ENCODE results near the gene C19orf25. TPM values are rescaled to one million over a fixed set of nuclear protein-coding genes. Genes with fewer than 3 reads are reported as not detected.

C19orf25 gene
- total RNA-seq, 2 experiments from 2014 or later: 33.3 to 38.2 TPM

DNA sequence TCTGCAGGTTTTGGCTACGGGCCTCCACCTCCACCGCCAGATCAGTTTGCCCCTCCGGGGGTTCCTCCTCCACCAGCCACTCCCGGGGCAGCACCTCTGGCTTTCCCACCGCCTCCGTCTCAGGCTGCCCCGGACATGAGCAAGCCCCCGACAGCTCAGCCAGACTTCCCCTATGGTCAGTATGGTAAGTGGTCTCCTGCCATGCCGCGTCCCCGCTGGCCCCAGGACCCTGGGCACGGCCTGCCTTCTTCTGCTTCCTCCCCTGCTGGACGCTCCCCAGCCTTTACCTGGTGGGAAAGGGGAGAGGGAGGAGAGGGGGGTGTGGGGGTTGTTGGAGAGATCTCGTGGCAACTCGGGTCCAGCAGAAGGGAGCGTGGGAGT lies 46.5 kb downstream of the C19orf25 start:
- peaks cover under 1% of the 10 kb centered on the region for H3K4me1 Mint-ChIP-seq (ENCODE audit: low read depth)
- peaks cover 27% of the 10 kb centered on the region for H3K36me3 Mint-ChIP-seq (ENCODE audit: low read depth)
- no peaks in the 10 kb centered on the region for H3K27me3 Mint-ChIP-seq (ENCODE audit: low read depth)
- no peaks in the 10 kb centered on the region for H3K9me3 Mint-ChIP-seq (ENCODE audit: insufficient read depth)
- ChIA-PET POLR2A (interaction anchor here (1.4 kb wide), 1 partner anchor 39 kb away, joined by 4 read pairs; no protein-coding TSS in a partner anchor), CTCF (no interaction called here)
- ATAC-seq (no peak), DNase-seq (no peak)
- H3K27ac Mint-ChIP-seq: no peak overlapping the region
- H3K4me3 Mint-ChIP-seq: no peak overlapping the region

DNA sequence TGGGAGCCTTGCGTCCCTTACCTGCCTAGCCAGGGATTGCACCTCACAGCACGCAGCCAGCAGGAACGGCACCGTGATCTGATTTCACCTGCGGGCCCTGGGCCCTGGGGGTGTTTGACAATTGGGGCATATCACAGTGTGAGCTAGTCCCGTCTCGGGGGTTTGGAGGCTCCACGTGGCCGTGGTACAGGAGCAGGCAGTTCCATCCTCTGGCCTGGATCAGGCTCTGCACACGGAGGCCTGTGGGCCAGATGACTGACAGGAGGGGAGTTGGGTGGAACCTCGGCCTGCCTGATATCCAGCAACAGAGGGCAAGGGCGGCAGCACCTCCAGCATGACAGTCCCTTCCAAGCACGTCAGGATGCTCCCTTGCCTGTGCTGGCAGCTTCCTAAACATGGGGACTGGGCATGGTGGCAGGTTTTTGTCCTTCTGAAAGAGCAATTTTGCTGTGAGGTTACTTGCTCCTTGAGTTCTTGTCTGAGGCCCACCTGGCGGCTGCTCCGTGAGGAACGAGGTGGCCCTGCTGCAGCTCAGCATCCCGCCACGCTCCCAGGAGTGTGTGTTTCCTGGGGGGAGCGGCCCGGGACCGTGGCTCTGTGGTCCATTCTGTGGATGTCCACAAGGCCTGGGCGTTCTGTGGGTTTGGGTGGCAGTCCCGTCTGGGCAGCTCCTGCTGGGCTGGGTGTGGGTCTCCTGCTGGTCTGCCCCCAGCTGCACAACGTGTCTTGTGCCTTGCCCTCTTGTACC lies 47.1 kb downstream of the C19orf25 start:
- Mint-ChIP-seq H3K27ac (no peak overlapping the region), H3K27me3 (ENCODE audit: low read depth) (no peaks in the 10 kb centered on the region), H3K4me3 (no peak overlapping the region), H3K9me3 (ENCODE audit: insufficient read depth) (no peaks in the 10 kb centered on the region), H3K4me1 (ENCODE audit: low read depth) (no peaks in the 10 kb centered on the region), H3K36me3 (ENCODE audit: low read depth) (peaks cover 27% of the 10 kb centered on the region)
- ATAC-seq (no peak), DNase-seq (no peak)
- ChIA-PET CTCF (no interaction called here), POLR2A (no interaction called here)

DNA sequence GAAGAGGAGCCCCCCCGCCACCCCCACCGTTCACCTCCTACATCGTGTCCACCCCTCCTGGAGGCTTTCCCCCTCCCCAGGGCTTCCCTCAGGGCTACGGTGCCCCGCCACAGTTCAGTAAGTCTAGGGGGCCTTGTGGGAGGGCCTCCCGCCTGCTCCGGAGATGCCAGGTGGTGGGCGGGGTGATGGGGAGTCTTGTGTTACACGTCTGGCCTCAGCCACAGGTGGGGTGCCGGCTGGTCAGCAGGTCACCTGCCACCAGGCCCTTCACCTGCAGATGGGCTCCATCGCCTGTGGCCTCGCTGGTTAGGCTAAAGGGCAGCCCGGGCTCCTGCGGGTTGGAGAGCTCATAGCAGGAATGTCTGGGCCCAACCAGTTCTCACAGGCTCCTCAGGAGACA lies 48.8 kb downstream of the C19orf25 start:
- H3K27ac Mint-ChIP-seq: no peak overlapping the region
- H3K27me3 Mint-ChIP-seq (ENCODE audit: low read depth): no peaks in the 10 kb centered on the region
- ATAC-seq (no peak), DNase-seq (no peak)
- H3K4me3 Mint-ChIP-seq: no peak overlapping the region
- peaks cover 30% of the 10 kb centered on the region for H3K36me3 Mint-ChIP-seq (ENCODE audit: low read depth)
- no peaks in the 10 kb centered on the region for H3K4me1 Mint-ChIP-seq (ENCODE audit: low read depth)
- POLR2A ChIA-PET: no interaction called here
- H3K9me3 Mint-ChIP-seq (ENCODE audit: insufficient read depth): no peaks in the 10 kb centered on the region
- CTCF ChIA-PET: no interaction called here

DNA sequence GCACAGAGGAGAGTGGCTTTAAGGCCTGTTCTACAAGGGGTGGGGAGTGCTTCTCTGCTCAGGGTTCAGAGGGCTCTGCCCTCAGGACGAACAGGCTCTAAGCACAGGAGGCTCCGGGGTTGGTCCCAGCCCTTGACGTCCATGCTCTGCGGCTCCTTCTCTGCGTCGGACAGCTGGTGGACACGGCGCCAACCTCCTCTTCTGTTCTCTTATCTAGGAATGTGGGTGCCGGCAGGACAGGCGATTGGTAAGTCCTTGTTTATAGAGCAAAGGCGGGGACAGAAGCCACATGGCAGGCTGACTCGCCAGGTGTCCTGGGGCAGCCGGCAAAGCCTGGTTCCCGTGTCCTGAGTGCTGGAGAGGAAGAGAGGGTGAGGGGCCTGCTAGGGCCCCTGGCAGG lies 49.3 kb downstream of the C19orf25 start:
- Mint-ChIP-seq H3K36me3 (ENCODE audit: low read depth) (peaks cover 33% of the 10 kb centered on the region), H3K27ac (no peak overlapping the region), H3K27me3 (ENCODE audit: low read depth) (no peaks in the 10 kb centered on the region), H3K4me3 (no peak overlapping the region), H3K9me3 (ENCODE audit: insufficient read depth) (no peaks in the 10 kb centered on the region), H3K4me1 (ENCODE audit: low read depth) (no peaks in the 10 kb centered on the region)
- ChIA-PET CTCF (no interaction called here), POLR2A (no interaction called here)
- DNase-seq (no peak), ATAC-seq (no peak)

DNA sequence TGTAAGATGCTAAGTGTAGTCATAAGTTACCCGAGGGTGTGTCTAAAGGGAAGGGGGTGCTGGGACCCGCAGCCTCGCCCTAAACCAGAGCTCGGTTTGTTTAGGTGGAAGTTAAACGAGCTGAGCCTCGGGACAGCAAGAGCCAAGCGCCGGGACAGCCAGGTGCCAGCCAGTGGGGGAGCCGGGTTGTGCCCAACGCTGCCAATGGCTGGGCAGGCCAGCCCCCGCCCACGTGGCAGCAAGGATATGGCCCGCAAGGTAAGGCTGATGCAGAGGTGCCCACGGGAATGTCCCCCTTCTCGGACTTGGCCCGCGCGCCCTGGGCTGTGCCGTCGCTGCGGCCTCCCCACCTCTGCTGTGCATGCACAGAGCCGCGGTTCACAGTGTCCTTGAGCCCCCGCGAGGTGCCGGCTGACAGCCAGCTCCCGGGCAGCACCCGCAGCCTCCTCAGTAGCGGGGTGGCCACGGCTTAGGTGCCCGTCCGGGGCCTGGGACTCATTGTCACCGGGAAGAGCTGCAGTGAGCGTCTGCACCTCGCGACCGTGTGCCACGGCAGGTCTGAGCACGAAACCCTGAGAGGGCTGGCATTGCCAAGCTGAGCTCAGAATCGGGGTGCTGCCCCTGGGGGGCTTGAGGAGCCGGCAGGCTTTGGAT lies 50.1 kb downstream of the C19orf25 start:
- no peak overlapping the region for H3K4me3 Mint-ChIP-seq
- no peaks in the 10 kb centered on the region for H3K27me3 Mint-ChIP-seq (ENCODE audit: low read depth)
- ATAC-seq (no peak), DNase-seq (no peak)
- no peaks in the 10 kb centered on the region for H3K4me1 Mint-ChIP-seq (ENCODE audit: low read depth)
- H3K36me3 Mint-ChIP-seq (ENCODE audit: low read depth): peaks cover 39% of the 10 kb centered on the region
- no peak overlapping the region for H3K27ac Mint-ChIP-seq
- CTCF ChIA-PET: interaction anchor here (1.3 kb wide), 1 partner anchor 9 kb away, joined by 6 read pairs; no protein-coding TSS in a partner anchor
- no peaks in the 10 kb centered on the region for H3K9me3 Mint-ChIP-seq (ENCODE audit: insufficient read depth)
- POLR2A ChIA-PET: no interaction called here

DNA sequence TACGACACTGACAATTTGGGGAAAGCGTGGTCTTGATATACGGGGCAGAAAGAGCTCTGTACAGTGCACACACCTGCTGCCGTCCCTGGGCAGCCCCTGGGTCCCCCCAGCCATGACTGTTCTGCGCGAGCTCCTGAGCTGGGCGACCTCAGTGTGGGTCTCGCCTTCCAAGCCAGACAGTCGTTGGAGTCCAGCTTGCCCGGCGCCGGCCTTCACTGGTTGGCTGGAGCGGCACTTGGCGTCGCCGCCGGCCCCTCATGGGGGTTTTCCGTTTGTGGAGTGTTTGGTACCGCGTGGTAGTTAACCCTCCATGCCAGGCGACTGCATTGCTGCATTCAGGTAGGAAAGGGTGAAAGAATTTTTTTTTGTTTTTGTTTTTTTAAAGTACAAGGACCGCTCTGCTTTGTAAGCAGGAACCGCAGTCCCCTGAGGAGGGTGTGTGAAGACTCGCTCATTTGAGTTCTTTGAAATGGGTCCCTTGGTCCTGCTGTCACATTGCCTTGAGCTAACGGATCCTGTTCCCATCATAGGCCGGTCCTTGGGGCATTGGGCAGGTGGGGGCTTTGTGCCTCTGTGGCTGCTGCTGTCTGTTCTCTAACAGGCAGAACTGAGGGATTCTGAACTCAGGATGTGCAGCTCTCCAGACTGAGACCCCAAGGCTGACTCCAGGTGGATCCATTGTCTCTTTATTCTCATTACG lies 51.6 kb downstream of the C19orf25 start:
- peaks cover 46% of the 10 kb centered on the region for H3K36me3 Mint-ChIP-seq (ENCODE audit: low read depth)
- ChIA-PET POLR2A (no interaction called here), CTCF (interaction anchor here (1.0 kb wide), 1 partner anchor 14 kb away, joined by 6 read pairs; no protein-coding TSS in a partner anchor)
- no peak for ATAC-seq
- H3K27me3 Mint-ChIP-seq (ENCODE audit: low read depth): no peaks in the 10 kb centered on the region
- no peaks in the 10 kb centered on the region for H3K4me1 Mint-ChIP-seq (ENCODE audit: low read depth)
- H3K4me3 Mint-ChIP-seq: no peak overlapping the region
- no peaks in the 10 kb centered on the region for H3K9me3 Mint-ChIP-seq (ENCODE audit: insufficient read depth)
- no peak overlapping the region for H3K27ac Mint-ChIP-seq
- DNase-seq: no peak

DNA sequence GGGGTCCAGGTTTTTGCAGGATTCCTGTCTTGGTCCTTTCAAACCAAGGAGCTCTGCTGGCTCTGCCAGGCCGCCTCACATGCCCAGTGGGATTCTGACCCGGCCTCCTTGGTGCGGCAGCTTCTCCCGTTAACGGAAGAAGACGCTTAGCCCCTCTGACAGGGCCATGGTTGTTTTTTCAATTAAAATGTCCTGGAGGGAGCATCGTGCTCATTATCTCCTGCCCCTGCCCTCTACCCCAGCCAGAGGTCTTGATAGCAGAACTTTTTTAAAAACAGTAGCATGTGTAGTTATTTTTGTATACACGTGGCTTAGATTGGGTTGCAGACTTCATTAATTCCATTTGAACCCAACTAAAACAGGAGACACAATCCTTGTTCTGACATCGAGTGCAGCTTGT lies 52.3 kb downstream of the C19orf25 start:
- Mint-ChIP-seq H3K36me3 (ENCODE audit: low read depth) (peaks cover 47% of the 10 kb centered on the region), H3K9me3 (ENCODE audit: insufficient read depth) (no peaks in the 10 kb centered on the region), H3K27me3 (ENCODE audit: low read depth) (no peaks in the 10 kb centered on the region), H3K4me1 (ENCODE audit: low read depth) (no peaks in the 10 kb centered on the region), H3K27ac (no peak overlapping the region), H3K4me3 (no peak overlapping the region)
- no peak for ATAC-seq
- no peak for DNase-seq
- POLR2A ChIA-PET: no interaction called here
- CTCF ChIA-PET: interaction anchor here (1.0 kb wide), 1 partner anchor 14 kb away, joined by 6 read pairs; no protein-coding TSS in a partner anchor

DNA sequence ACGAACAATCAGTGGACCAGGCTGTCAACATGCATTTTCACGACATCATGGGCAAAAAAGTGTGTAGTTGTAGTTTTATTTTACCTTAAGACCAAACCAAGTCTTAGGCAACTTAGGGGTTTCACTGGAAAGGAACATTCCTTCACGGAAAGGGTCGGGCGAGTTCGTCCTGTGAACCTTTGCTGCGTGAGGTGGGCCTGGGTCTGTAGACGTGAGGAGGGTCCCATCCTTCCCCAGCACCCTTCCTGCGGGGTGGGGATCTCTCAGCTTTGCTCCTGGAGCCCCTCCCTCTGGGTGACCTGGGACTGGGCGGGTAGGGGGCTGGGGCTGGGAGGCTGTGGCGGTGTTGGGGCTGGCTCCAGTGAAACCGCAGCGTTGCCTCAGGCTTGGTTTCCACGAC lies 53.1 kb downstream of the C19orf25 start:
- no peak overlapping the region for H3K4me3 Mint-ChIP-seq
- ATAC-seq (no peak), DNase-seq (no peak)
- H3K27me3 Mint-ChIP-seq (ENCODE audit: low read depth): no peaks in the 10 kb centered on the region
- H3K4me1 Mint-ChIP-seq (ENCODE audit: low read depth): no peaks in the 10 kb centered on the region
- no peaks in the 10 kb centered on the region for H3K9me3 Mint-ChIP-seq (ENCODE audit: insufficient read depth)
- POLR2A ChIA-PET: no interaction called here
- peaks cover 45% of the 10 kb centered on the region for H3K36me3 Mint-ChIP-seq (ENCODE audit: low read depth)
- CTCF ChIA-PET: no interaction called here
- H3K27ac Mint-ChIP-seq: no peak overlapping the region

DNA sequence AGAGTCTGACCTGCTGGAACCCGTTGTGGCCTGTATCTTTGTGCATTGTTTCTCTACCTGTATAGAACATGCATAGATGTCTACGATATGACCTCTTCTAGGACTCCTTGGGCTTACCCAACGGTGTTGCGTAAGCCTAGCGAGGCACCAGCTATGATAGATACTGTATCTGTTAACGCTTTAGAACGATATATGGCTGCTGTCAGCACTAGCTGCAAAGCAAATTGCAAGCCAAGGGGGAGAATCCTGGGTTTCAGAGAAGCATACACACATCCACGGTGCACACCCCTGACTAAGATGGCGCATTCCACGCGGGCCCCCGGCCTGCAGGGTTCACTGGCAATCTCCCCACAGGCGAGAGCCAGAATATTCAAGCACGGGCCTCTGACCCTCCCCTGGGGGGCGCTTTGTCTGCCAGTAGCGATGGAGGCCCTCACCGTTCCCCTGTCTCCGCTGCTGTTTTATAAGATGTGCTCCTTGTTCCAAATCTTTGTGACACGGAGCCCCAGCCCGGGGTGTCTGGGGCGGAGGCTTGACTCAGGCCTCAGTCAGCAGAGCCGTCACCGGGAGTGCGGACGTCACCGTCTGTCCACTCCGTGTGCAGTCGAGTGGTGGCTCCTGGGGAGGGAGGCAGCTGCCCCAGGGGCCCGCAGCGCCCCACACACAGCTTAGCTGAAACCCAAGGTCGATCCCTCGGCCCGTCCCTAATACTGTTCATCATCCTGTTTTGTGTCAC lies 53.7 kb downstream of the C19orf25 start:
- DNase-seq: no peak
- ChIA-PET CTCF (no interaction called here), POLR2A (no interaction called here)
- Mint-ChIP-seq H3K9me3 (ENCODE audit: insufficient read depth) (no peaks in the 10 kb centered on the region), H3K4me1 (ENCODE audit: low read depth) (no peaks in the 10 kb centered on the region), H3K4me3 (no peak overlapping the region), H3K36me3 (ENCODE audit: low read depth) (peaks cover 49% of the 10 kb centered on the region), H3K27me3 (ENCODE audit: low read depth) (no peaks in the 10 kb centered on the region), H3K27ac (no peak overlapping the region)
- no peak for ATAC-seq

DNA sequence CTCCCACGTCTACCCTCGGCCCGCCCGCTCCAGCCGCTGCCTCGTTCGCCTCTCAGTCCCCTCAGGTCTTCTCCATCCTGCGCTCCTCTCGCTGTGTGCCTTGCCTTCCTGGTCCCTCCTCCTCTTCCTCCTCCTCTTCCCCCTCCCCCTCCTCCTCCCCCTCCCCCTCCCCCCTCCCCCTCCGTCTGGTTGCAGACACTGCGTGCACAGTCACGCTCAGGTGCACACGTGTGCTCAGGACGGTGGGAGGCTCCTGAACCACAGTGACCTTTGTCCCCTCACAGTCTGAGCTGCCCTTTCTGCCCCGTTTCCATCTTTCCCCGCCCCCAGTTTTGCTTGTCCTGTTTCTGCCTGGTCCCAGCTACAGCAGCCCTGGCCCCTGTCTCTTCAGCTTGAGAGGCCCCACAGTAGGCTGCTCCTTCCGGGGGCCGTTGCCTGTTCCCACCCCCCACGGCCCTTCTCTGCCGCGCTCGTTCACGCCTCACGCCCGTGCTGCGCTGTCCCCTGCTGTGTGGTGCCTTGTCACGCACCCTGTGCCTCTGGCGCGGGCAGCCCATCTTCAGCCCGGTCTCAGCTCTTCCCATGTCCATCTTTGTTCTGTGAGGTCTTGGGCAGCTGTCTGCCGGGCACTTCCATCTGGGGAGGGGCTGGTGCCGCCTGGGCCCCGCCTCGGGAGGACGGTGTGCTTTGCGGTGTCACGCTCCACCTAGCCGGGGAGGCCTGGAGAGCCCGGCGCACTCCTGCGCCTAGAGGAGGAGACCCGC lies 54.6 kb downstream of the C19orf25 start:
- POLR2A ChIA-PET: no interaction called here
- ATAC-seq: no peak
- Mint-ChIP-seq H3K27ac (no peak overlapping the region), H3K9me3 (ENCODE audit: insufficient read depth) (no peaks in the 10 kb centered on the region), H3K36me3 (ENCODE audit: low read depth) (peaks cover 50% of the 10 kb centered on the region), H3K4me1 (ENCODE audit: low read depth) (no peaks in the 10 kb centered on the region), H3K4me3 (no peak overlapping the region), H3K27me3 (ENCODE audit: low read depth) (no peaks in the 10 kb centered on the region)
- CTCF ChIA-PET: no interaction called here
- DNase-seq: no peak

DNA sequence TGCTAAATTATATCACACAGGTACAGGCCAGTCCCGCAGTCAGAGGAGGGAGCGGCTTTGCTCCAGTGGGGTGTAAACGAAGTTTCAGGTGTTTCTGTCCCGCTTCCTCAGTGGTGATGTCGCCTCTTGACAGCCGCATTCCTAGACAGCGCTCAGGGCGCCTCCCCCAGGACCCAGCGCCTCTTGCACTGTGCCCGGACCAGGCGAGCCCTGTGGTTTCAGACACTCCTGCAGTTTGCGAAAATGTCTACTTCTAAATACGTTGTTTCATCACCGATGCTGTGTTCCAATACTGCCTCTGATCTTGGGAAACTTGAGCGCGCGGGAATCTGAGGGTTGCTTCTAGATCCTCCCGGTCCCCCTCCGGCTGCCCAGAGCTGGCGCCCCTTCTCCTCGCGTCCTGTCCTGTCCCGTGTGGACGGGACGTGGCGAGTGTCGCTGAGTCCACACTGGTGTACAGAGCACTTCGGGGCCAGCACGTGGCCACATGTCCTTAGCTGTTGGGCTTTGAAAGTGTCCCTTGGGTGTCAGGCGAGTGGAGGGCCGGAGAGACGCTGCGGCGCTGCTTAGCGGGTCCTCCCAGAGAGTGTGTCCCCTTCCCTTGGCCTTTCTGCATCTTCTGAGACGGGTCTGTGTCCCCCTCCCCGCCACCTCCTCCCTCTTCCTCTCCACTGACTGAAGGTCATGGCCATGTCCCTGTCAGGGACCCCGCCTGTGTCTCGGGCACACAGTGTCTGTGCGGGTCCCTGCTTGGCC lies 55.4 kb downstream of the C19orf25 start:
- ChIA-PET CTCF (no interaction called here), POLR2A (no interaction called here)
- Mint-ChIP-seq H3K36me3 (ENCODE audit: low read depth) (peaks cover 57% of the 10 kb centered on the region), H3K9me3 (ENCODE audit: insufficient read depth) (no peaks in the 10 kb centered on the region), H3K27ac (no peak overlapping the region), H3K4me1 (ENCODE audit: low read depth) (no peaks in the 10 kb centered on the region), H3K27me3 (ENCODE audit: low read depth) (no peaks in the 10 kb centered on the region), H3K4me3 (no peak overlapping the region)
- DNase-seq: no peak
- no peak for ATAC-seq

Measured in activated CD8-positive, alpha-beta T cell treated with anti-CD3 and anti-CD28 coated beads, Interleukin-2, amount 10 ng/mL, durations not matched to agents 7 days and 5 days (primary cell).